ENCODE results near the gene INAVA.

GRCh38 chr1:200895443-200895789 is 716 bp downstream of the INAVA start:
- TF ChIP-seq, protein P1, sequence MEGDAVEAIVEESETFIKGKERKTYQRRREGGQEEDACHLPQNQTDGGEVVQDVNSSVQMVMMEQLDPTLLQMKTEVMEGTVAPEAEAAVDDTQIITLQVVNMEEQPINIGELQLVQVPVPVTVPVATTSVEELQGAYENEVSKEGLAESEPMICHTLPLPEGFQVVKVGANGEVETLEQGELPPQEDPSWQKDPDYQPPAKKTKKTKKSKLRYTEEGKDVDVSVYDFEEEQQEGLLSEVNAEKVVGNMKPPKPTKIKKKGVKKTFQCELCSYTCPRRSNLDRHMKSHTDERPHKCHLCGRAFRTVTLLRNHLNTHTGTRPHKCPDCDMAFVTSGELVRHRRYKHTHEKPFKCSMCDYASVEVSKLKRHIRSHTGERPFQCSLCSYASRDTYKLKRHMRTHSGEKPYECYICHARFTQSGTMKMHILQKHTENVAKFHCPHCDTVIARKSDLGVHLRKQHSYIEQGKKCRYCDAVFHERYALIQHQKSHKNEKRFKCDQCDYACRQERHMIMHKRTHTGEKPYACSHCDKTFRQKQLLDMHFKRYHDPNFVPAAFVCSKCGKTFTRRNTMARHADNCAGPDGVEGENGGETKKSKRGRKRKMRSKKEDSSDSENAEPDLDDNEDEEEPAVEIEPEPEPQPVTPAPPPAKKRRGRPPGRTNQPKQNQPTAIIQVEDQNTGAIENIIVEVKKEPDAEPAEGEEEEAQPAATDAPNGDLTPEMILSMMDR (IDR thresholded peaks at IDR 0.05; ENCODE audit: low read length): no peak
- TF ChIP-seq EZH2 (optimal IDR thresholded peaks at IDR 0.05; ENCODE audit: low read depth, low read length) (no peak), EZH2phosphoT487 (IDR thresholded peaks at IDR 0.05; ENCODE audit: low read length) (no peak)

Data from MM.1S (cell line).